Femur (tissue), 1 donor: ENCODE results near the gene LYZ.
"Not testable (repeated sequence)": the region's sequence is repeated elsewhere in the genome, so short reads cannot be mapped to it uniquely, and the experiment has no call there.

ENCODE experiments used
- DNase-seq: peaks from one replicate; pipeline ENCODE4 v3.0.0-alpha.2; 2017

LYZ gene

GRCh38 chr12:69348162-69348938 lies at the start of gene LYZ:
LYZ (plus strand) TSS chr12:69348381; CDS start chr12:69348409, 28 bp downstream.
- DNase-seq = peak; percentile 32

GRCh38 chr12:69298947-69299346 lies 49.2 kb upstream of the LYZ start:
- DNase-seq = no peak

- DNase-seq = no peak
Measured at GRCh38 chr12:69304284-69304683, 43.9 kb upstream of the LYZ start.

- DNase-seq = no peak
Measured at GRCh38 chr12:69309461-69309860, 38.7 kb upstream of the LYZ start.

- no peak for DNase-seq
Measured at GRCh38 chr12:69313209-69313608, 35.0 kb upstream of the LYZ start.

- not testable (repeated sequence) for DNase-seq
Measured at GRCh38 chr12:69316784-69317183, 31.4 kb upstream of the LYZ start.

GRCh38 chr12:69317233-69317632 lies 30.9 kb upstream of the LYZ start:
- DNase-seq = not testable (repeated sequence)

GRCh38 chr12:69318225-69318624 lies 30.0 kb upstream of the LYZ start:
- no peak for DNase-seq

- no peak for DNase-seq
Measured at GRCh38 chr12:69321351-69321750, 26.8 kb upstream of the LYZ start.

GRCh38 chr12:69324797-69325466 lies 23.2 kb upstream of the LYZ start:
- DNase-seq = no peak

- no peak for DNase-seq
Measured at GRCh38 chr12:69328426-69328825, 19.8 kb upstream of the LYZ start.

- DNase-seq = no peak
Measured at GRCh38 chr12:69329669-69330428, 18.3 kb upstream of the LYZ start.

- DNase-seq = peak; percentile 27
Measured at GRCh38 chr12:69330475-69331473, 17.4 kb upstream of the LYZ start.

- DNase-seq = no peak
Measured at GRCh38 chr12:69331519-69331908, 16.7 kb upstream of the LYZ start.

- no peak for DNase-seq
Measured at GRCh38 chr12:69331909-69332684, 16.1 kb upstream of the LYZ start.

- DNase-seq = no peak
Measured at GRCh38 chr12:69332815-69333358, 15.3 kb upstream of the LYZ start.

GRCh38 chr12:69334158-69334557 lies 14.0 kb upstream of the LYZ start:
- no peak for DNase-seq

GRCh38 chr12:69337311-69338090 lies 10.7 kb upstream of the LYZ start:
- DNase-seq = no peak

GRCh38 chr12:69338120-69338859 lies 9.9 kb upstream of the LYZ start:
- DNase-seq = no peak

- DNase-seq = no peak
Measured at GRCh38 chr12:69338936-69339335, 9.2 kb upstream of the LYZ start.
